Mesodermal cell (in vitro differentiated cells): Measurements from ENCODE around the gene THOP1.

ENCODE experiments used
- H3K27ac ChIP-seq: 2 replicates; pipeline ENCODE4 v1.7.0; 2013; ENCODE audit warnings: mild to moderate bottlenecking, low read depth, low read length, moderate library complexity; ENCODE audit not compliant: severe bottlenecking
- H3K36me3 ChIP-seq: 2 replicates; pipeline ENCODE4 v1.7.1; 2013; ENCODE audit warnings: mild to moderate bottlenecking, low read length, moderate library complexity; ENCODE audit not compliant: control insufficient read depth, insufficient read depth
- H3K4me1 ChIP-seq: one replicate; pipeline ENCODE4 v1.7.1; 2013; ENCODE audit warnings: mild to moderate bottlenecking, low read length; ENCODE audit not compliant: insufficient read depth, control insufficient read depth, poor library complexity, severe bottlenecking
- H3K4me3 ChIP-seq: 2 replicates; pipeline ENCODE4 v1.7.0; 2013; ENCODE audit warnings: low read length, control low read depth, mild to moderate bottlenecking; ENCODE audit not compliant: insufficient read depth, poor library complexity, severe bottlenecking; ENCODE audit errors: extremely low read depth
- H3K9me3 ChIP-seq: 2 replicates; pipeline ENCODE4 v1.7.1; 2013; ENCODE audit warnings: mild to moderate bottlenecking, low read length, moderate library complexity; ENCODE audit not compliant: control insufficient read depth
- WGBS, 2 experiments: methylation state at CpG; one replicate each; pipeline ENCODE4 v1.1.5; 2013; ENCODE audit warnings: missing lambda C conversion rate in 2 of 2; ENCODE audit not compliant: insufficient coverage in 2 of 2; 5-methylcytosine and 5-hydroxymethylcytosine counted together

THOP1 gene

DNA sequence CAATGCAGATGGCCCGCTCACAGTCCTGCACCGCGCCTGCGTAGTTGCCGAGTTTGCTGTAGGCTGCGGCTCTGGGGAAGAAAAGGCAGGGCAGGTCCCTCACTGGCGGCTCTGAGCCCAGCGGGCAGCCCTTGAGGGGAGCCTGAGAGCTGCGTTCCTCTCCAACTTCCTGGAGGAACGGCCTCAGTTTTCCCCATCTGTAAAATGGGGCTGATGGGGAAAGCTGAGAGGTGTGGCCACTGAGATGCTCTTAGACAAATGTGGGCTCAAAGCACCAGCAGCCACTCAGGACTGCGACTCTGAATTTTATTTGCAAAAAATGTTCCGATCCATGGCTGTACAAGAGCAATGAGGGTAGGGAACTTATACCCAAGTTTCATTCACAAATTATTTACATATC, 21.6 kb upstream of the THOP1 start:
- 98 to 99% methylated on average over 10 to 12 of the region's 12 CpGs for WGBS, 2 experiments
- H3K27ac ChIP-seq, result no peak overlapping the region
- no peaks in the 10 kb centered on the region for H3K9me3 ChIP-seq
- no peaks in the 10 kb centered on the region for H3K4me1 ChIP-seq
- no peak overlapping the region for H3K4me3 ChIP-seq
- H3K36me3 ChIP-seq, result peaks cover 89% of the 10 kb centered on the region

DNA sequence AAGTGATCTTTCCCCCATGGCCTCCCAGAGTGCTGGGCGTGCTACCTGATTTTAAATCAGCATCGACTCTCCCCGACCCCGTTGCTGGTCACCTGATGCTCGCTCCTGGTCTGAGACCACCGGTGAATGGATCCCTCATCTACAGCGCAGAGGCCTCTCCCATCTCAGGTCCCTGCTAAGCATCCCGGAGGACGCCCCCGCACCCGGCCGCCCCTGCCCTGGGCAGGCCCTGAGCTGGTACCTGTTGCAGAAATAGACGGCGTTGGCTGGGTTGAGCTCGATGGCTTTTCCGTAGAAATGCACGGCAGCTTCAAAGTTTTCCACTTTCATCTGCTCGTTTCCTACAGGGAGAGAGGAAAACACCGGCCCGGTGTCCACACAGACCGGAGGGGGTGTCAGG, 20.4 kb upstream of the THOP1 start:
- Histone ChIP-seq H3K27ac (no peak overlapping the region), H3K4me1 (no peaks in the 10 kb centered on the region), H3K36me3 (peaks cover 87% of the 10 kb centered on the region), H3K4me3 (no peak overlapping the region), H3K9me3 (no peaks in the 10 kb centered on the region)
- 96 to 99% methylated on average over 18 to 20 of the region's 21 CpGs for WGBS, 2 experiments

DNA sequence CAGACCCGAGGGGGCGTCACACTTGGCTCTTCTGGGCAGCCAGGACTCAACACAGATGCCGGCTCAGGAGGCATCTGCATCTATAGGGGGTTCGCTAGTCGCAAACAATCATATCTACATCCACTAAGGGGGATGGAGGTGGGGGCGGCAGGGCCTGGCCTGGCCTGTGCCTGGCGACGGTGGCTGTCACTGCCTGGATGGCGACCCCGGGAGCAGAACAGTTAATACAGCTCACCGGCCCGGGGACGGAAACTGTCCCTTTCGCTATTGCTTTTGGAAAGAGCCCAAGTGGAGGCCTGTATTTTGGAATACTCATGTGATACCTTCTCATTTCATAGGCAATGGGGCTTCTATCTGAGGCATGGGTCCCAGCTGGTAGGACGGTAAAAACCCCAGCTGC, 19.9 kb upstream of the THOP1 start:
- peaks cover 88% of the 10 kb centered on the region for H3K36me3 ChIP-seq
- H3K27ac ChIP-seq, result no peak overlapping the region
- WGBS, 2 experiments, result 93 to 96% methylated on average over 10 of the region's 15 CpGs
- H3K4me3 ChIP-seq, result no peak overlapping the region
- no peaks in the 10 kb centered on the region for H3K9me3 ChIP-seq
- H3K4me1 ChIP-seq, result no peaks in the 10 kb centered on the region

DNA sequence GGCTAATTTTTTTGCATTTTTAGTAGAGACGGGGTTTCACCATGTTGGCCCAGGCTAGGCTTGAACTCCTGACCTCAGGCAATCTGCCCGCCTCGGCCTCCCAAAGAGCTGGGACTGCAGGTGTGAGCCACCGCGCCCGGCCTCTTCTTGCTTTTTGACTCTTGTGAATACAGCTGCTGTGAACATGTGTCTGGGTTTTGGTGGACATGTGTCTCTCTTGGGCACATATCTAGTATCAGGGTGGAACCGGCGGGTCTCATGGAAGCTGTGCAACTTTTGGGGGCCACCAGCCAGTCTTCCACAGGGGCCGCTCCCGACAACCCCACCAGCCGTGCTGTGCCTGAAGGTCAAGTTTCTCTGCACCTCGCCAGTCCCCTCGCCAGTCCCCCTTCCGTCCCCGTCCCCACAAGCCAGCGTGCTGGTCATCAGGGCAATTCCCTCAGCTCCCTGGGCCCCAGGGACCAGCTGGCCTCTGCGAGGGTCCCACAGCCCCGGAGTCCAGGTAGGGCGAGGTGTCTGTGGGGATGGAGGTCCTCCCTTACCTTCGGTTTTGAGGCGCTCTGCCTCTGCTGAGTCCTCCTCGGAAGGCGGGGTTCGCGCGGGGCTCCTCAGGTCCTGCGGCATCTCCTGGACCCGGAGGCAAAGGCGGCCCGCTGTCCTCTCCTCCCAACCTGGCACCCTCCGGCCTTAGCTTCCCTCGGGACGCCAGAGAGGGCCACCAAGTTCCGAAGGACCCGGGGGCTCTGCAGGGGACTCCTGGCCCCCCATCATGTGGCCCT, 18.5 kb upstream of the THOP1 start:
- no peaks in the 10 kb centered on the region for H3K4me1 ChIP-seq
- H3K36me3 ChIP-seq, result peaks cover 84% of the 10 kb centered on the region
- no peaks in the 10 kb centered on the region for H3K9me3 ChIP-seq
- no peak overlapping the region for H3K4me3 ChIP-seq
- H3K27ac ChIP-seq, result no peak overlapping the region
- 96 to 98% methylated on average over 31 to 32 of the region's 35 CpGs for WGBS, 2 experiments

DNA sequence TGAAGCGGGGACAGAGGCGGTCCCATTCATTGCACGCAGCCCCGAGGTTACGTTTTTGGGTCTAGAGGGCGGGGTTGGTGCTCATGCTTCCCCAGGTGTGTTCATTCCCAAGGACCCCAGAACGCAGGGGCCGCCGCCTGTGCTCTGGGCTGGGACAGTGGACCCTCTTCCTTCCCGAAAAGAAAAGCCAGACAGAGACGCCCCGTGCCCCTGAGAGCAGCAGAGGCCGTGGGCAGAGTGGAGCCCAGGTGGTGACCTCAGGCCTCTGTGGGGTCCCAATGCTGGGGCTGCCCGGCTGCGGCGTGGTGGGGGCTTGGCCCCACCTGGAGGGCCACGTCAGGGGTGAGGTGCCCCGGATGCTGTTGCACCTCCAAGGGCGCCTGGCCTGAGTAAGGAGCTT, 17.6 kb upstream of the THOP1 start:
- Histone ChIP-seq H3K27ac (no peak overlapping the region), H3K4me3 (no peak overlapping the region), H3K9me3 (no peaks in the 10 kb centered on the region), H3K4me1 (no peaks in the 10 kb centered on the region), H3K36me3 (peaks cover 74% of the 10 kb centered on the region)
- WGBS, 2 experiments, result 96% methylated on average over 17 to 19 of the region's 19 CpGs

DNA sequence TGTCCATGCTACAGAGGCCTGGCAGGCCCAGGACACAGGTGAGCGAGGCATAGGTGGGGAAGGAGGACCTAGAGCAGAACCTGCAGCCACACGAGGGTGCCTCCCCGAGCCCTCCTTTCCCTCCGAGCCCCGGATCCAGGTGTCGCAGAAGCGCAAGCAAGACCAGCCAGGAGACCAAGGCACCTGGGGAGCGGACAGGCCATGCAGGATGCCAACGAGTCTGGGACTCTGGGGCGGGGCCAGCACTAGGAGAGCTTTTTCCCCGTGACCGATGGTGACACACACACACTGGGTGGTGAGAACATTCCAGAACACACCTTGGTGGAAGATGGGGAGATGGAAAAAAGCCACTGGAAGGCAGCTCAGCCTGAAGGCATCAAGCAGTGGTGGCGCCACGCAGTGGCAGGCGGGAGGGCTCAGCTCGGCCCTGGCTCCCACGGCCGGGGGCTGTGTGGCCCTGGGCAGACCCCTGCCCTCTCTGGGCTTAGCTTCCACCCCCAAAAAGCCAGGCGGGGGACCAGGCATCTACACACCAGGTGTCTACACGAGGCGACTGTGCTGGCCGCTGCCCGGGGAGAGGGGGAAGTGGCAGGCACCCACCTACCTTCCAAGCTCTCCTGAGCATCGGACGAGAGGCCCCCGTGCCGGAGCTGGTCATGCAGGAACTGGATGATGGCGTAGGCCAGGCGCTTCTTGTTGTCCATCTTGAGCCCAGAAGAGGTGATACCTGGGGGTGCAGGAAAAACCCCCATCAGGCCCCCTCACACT, 16.8 kb upstream of the THOP1 start:
- 97 to 98% methylated on average over 20 to 21 of the region's 29 CpGs for WGBS, 2 experiments
- H3K36me3 ChIP-seq, result peaks cover 66% of the 10 kb centered on the region

DNA sequence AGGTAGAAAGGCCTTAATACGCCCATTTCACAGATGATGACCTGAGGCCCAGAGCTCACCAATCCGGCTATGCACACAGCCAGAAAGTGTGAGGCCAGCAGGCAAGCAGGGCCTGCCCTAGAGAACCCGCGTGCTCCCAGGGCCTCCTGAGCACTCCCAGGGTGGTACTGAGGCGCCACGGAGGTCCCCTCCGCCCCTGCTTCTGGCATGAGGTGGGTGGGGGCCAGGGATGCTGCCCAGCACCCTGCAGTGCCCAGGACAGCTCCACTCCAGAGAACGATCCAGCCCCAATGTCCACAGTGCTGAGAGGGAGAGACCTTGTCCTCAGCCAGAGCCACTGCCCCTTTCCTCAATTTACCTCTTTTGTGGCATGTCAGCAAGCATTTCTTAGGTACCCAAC, 16.1 kb upstream of the THOP1 start:
- Histone ChIP-seq H3K4me3 (no peak overlapping the region), H3K9me3 (no peaks in the 10 kb centered on the region), H3K36me3 (peaks cover 62% of the 10 kb centered on the region), H3K4me1 (no peaks in the 10 kb centered on the region), H3K27ac (no peak overlapping the region)
- whole genome bisulfite sequencing, 2 experiments, result 94 to 98% methylated on average over 7 to 8 of the region's 8 CpGs

More for the DNA sequence above, 16.8 kb upstream of the THOP1 start:
- no peaks in the 10 kb centered on the region for H3K4me1 ChIP-seq
- H3K4me3 ChIP-seq, result no peak overlapping the region
- H3K9me3 ChIP-seq, result no peaks in the 10 kb centered on the region
- no peak overlapping the region for H3K27ac ChIP-seq

DNA sequence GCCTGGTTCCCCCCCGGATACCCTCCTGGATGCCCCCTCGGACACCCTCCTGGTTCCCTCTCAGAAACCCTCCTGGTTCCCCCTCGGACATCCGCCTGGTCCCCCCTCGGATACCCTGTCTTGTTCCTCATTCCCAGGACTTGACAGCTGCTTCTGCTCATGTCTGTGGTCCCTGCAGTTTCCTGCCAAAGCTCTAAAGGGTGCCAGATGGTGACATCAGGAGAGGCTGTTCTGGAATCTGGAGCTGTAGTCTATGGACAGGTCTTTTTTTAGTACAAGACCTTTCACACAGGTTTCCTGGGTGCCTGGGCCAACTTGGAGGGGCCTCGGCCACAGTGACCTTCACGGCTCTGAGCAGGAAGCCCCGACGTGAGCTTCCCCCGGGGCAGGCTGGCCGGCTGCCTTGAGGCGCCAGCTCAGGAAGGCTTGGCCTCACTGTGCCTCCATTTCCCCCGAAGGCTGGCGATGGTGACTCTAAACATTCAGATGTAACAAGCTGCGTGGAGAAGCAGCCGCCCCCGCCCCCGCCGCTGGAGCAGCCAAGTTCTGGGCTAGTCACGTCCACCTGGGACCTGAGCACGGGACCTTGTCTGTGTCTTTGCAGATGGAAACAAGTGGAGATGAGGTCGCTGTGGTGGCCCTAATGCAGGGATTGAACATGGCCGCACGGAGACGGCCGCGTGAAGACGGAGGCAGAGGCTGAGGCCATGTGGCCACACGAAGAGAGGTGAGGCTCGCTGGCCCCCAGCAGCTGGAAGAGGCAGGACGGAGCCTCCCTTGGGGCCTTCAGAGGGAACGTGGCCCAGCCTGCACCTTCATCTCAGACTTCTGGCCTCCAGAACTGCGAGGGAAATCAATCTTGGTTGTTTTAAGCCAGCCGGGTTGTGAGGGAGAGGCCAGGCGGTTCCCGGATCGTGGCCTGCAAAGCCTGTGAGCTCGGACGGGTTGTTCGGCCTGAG, 15.0 kb upstream of the THOP1 start:
- WGBS, 2 experiments, result 94 to 95% methylated on average over 39 to 40 of the region's 40 CpGs

DNA sequence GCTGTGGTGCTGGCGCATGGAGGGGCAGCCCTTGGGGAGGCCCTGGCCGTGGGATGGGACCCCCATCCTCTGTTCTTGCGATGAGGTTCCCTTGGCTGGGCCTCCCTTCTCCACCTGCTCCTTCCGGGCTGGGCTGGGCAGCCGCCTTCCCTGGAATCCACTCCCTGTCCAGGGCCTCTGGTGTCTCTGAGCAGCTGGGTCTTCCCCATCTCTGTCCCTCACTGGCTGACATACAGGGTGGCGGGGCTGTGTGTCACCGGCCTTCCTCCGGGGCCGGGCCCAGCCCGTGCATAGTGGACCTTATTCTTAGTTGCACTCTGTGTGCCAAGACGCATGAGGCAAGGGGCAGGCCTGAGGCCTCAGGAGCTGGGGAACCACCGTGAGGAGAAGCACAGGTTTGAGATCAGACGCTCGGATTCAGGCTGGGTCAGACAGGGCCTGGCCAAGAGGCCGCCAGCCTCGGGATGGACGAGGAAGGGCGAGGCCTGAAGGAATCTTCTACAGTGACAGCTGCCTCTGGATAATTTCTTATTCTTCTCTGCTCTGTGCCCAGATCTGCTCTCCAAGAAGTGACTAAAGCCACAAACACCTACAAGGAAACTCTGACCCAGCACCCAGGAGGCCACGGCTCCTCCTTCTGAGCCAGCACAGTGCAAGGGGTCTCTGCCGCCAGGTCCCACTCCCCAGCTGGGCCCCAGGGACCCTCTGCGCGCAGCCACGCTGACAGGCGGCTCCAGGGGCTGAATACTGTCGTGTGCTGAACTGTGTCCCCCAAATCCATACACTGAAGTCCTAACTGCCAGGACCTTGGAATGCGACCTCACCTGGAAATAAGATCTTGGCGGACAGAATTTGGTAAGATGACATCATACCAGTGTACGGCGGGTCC, 13.3 kb upstream of the THOP1 start:
- H3K4me1 ChIP-seq, result peaks cover 4% of the 10 kb centered on the region
- no peak overlapping the region for H3K4me3 ChIP-seq
- no peaks in the 10 kb centered on the region for H3K9me3 ChIP-seq
- peak overlapping the region; percentile 23 for H3K27ac ChIP-seq
- peaks cover 59% of the 10 kb centered on the region for H3K36me3 ChIP-seq
- WGBS, 2 experiments, result 93 to 94% methylated on average over 28 to 29 of the region's 29 CpGs

More for the DNA sequence above, 15.0 kb upstream of the THOP1 start:
- Histone ChIP-seq H3K4me3 (no peak overlapping the region), H3K27ac (no peak overlapping the region), H3K9me3 (no peaks in the 10 kb centered on the region), H3K36me3 (peaks cover 58% of the 10 kb centered on the region), H3K4me1 (peaks cover 2% of the 10 kb centered on the region)
